PC-3 (cell line): ENCODE data around the gene MN1.

Experiments
- CTCF ChIP-seq: fragments of 300-600 bp; sonication (generic); conservative IDR thresholded peaks from 2 replicates; pipeline ENCODE4 v1.5.1; 2017; ENCODE audit warnings: antibody characterized with exemption, low read depth, mild to moderate bottlenecking, low read length
- EZH2 ChIP-seq: fragments of 300-600 bp; sonication (generic); IDR thresholded peaks from one replicate; pipeline ENCODE4 v1.6.1; 2017; ENCODE audit warnings: antibody characterized with exemption, mild to moderate bottlenecking, low read length; ENCODE audit not compliant: unreplicated experiment

- no peak for TF ChIP-seq EZH2
- TF ChIP-seq CTCF = no peak
These were observed 44.7 kb upstream of the MN1 start for GRCh38 chr22:27846248-27846757.
